ENCODE measurements around the gene SCAF4.

GRCh38 chr21:31684918-31685317, 47.0 kb downstream of the SCAF4 start:
- TF ChIP-seq CTCF (IDR thresholded peaks at IDR 0.05 in 4 of 5, conservative IDR thresholded peaks at IDR 0.05 in 1 of 5) (no peak), POLR2A (IDR thresholded peaks at IDR 0.05) (no peak)

Data from gastrocnemius medialis (tissue), 4 donors.